Measurements from ENCODE around the gene OIP5.
A peak's percentile ranks its signal among the peaks of the same experiment; 100 is the strongest.
"Not testable (repeated sequence)": the region's sequence is repeated elsewhere in the genome, so short reads cannot be mapped to it uniquely, and the experiment has no call there.

The OIP5 gene

GRCh38 chr15:41292521-41292920 is 39.9 kb downstream of the OIP5 start:
- Histone ChIP-seq H3K36me3 (ENCODE audit: insufficient read depth, low read depth, low read length) (peaks cover 86% of the 10 kb centered on the region), H3K27me3 (ENCODE audit: insufficient read depth, low read length) (no peaks in the 10 kb centered on the region), H3K4me3 (ENCODE audit: low read length) (no peak overlapping the region), H3K9ac (ENCODE audit: low read depth, low read length) (no peak overlapping the region), H3K9me3 (ENCODE audit: insufficient read depth, low read depth, low read length) (no peaks in the 10 kb centered on the region), H3K27ac (ENCODE audit: low read length) (no peak overlapping the region), H3K4me1 (ENCODE audit: insufficient read depth, low read length) (no peaks in the 10 kb centered on the region)

GRCh38 chr15:41291065-41291631 is 41.2 kb downstream of the OIP5 start:
- H3K4me3 ChIP-seq (ENCODE audit: low read length): no peak overlapping the region
- no peaks in the 10 kb centered on the region for H3K4me1 ChIP-seq (ENCODE audit: insufficient read depth, low read length)
- no peak overlapping the region for H3K9ac ChIP-seq (ENCODE audit: low read depth, low read length)
- H3K27me3 ChIP-seq (ENCODE audit: insufficient read depth, low read length): no peaks in the 10 kb centered on the region
- H3K36me3 ChIP-seq (ENCODE audit: insufficient read depth, low read depth, low read length): peaks cover 86% of the 10 kb centered on the region
- no peak overlapping the region for H3K27ac ChIP-seq (ENCODE audit: low read length)
- no peaks in the 10 kb centered on the region for H3K9me3 ChIP-seq (ENCODE audit: insufficient read depth, low read depth, low read length)

- Histone ChIP-seq H3K36me3 (ENCODE audit: insufficient read depth, low read depth, low read length) (peaks cover 87% of the 10 kb centered on the region), H3K4me1 (ENCODE audit: insufficient read depth, low read length) (peaks cover 5% of the 10 kb centered on the region; the same call in 1 of the 2 replicates), H3K9ac (ENCODE audit: low read depth, low read length) (no peak overlapping the region), H3K4me3 (ENCODE audit: low read length) (no peak overlapping the region), H3K27me3 (ENCODE audit: insufficient read depth, low read length) (no peaks in the 10 kb centered on the region), H3K27ac (ENCODE audit: low read length) (no peak overlapping the region), H3K9me3 (ENCODE audit: insufficient read depth, low read depth, low read length) (no peaks in the 10 kb centered on the region)
These were observed 42.4 kb downstream of the OIP5 start for GRCh38 chr15:41289953-41290352.

GRCh38 chr15:41288464-41288863 is 43.9 kb downstream of the OIP5 start:
- Histone ChIP-seq H3K9me3 (ENCODE audit: insufficient read depth, low read depth, low read length) (no peaks in the 10 kb centered on the region), H3K4me1 (ENCODE audit: insufficient read depth, low read length) (peaks cover 5% of the 10 kb centered on the region; the same call in 1 of the 2 replicates), H3K4me3 (ENCODE audit: low read length) (no peak overlapping the region), H3K27ac (ENCODE audit: low read length) (no peak overlapping the region), H3K36me3 (ENCODE audit: insufficient read depth, low read depth, low read length) (peaks cover 76% of the 10 kb centered on the region), H3K27me3 (ENCODE audit: insufficient read depth, low read length) (no peaks in the 10 kb centered on the region), H3K9ac (ENCODE audit: low read depth, low read length) (no peak overlapping the region)

DNA sequence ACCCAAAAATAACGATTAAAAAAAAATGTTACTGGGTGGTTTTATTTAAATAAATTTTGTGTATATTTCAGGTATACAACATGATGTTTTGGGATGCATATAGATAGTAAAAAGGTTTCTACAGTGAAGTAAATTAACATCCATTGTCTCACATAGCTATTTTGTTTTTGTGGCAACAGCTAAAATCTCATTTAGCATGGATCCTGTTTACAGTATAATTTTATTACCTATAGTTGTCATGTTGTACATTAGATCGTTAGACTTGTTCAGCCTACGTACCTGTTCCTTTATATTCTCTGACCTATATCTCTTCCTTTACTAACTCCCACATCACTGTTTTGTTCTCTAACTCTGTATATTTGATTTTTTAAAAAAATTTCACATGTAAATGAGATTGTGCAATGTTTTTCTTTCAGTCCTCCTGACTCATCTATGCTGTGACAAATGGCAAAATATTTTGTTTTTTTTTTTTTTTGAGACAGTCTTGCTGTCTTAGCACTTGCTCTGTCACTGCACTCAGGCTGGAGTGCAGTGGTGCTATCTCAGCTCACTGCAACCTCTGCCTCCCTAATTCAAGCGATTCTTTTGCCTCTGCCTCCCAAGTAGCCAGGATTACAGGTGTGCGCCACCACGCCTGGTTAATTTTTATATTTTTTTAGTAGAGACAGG is 45.6 kb downstream of the OIP5 start:
- H3K9ac ChIP-seq (ENCODE audit: low read depth, low read length): no peak overlapping the region
- H3K4me3 ChIP-seq (ENCODE audit: low read length): no peak overlapping the region
- peaks cover 5% of the 10 kb centered on the region; the same call in 1 of the 2 replicates for H3K4me1 ChIP-seq (ENCODE audit: insufficient read depth, low read length)
- H3K9me3 ChIP-seq (ENCODE audit: insufficient read depth, low read depth, low read length): no peaks in the 10 kb centered on the region
- peaks cover 64% of the 10 kb centered on the region for H3K36me3 ChIP-seq (ENCODE audit: insufficient read depth, low read depth, low read length)
- no peaks in the 10 kb centered on the region for H3K27me3 ChIP-seq (ENCODE audit: insufficient read depth, low read length)
- no peak overlapping the region for H3K27ac ChIP-seq (ENCODE audit: low read length)

- Histone ChIP-seq H3K9ac (ENCODE audit: low read depth, low read length) (peak overlapping the region; percentile 99), H3K4me1 (ENCODE audit: insufficient read depth, low read length) (peaks cover 5% of the 10 kb centered on the region; the same call in 1 of the 2 replicates), H3K27me3 (ENCODE audit: insufficient read depth, low read length) (no peaks in the 10 kb centered on the region), H3K9me3 (ENCODE audit: insufficient read depth, low read depth, low read length) (no peaks in the 10 kb centered on the region), H3K36me3 (ENCODE audit: insufficient read depth, low read depth, low read length) (peaks cover 50% of the 10 kb centered on the region), H3K27ac (ENCODE audit: low read length) (peak overlapping the region; percentile 62), H3K4me3 (ENCODE audit: low read length) (peak overlapping the region; percentile 98)
These were observed 47.1 kb downstream of the OIP5 start for GRCh38 chr15:41285285-41285684.

- H3K36me3 ChIP-seq (ENCODE audit: insufficient read depth, low read depth, low read length): peaks cover 52% of the 10 kb centered on the region
- peak overlapping the region; percentile 98 for H3K4me3 ChIP-seq (ENCODE audit: low read length)
- H3K27me3 ChIP-seq (ENCODE audit: insufficient read depth, low read length): no peaks in the 10 kb centered on the region
- H3K9me3 ChIP-seq (ENCODE audit: insufficient read depth, low read depth, low read length): no peaks in the 10 kb centered on the region
- peak overlapping the region; percentile 99 for H3K9ac ChIP-seq (ENCODE audit: low read depth, low read length)
- peak overlapping the region; percentile 62 for H3K27ac ChIP-seq (ENCODE audit: low read length)
- peaks cover 5% of the 10 kb centered on the region; the same call in 1 of the 2 replicates for H3K4me1 ChIP-seq (ENCODE audit: insufficient read depth, low read length)
These were observed 47.8 kb downstream of the OIP5 start for GRCh38 chr15:41284427-41285177.

DNA sequence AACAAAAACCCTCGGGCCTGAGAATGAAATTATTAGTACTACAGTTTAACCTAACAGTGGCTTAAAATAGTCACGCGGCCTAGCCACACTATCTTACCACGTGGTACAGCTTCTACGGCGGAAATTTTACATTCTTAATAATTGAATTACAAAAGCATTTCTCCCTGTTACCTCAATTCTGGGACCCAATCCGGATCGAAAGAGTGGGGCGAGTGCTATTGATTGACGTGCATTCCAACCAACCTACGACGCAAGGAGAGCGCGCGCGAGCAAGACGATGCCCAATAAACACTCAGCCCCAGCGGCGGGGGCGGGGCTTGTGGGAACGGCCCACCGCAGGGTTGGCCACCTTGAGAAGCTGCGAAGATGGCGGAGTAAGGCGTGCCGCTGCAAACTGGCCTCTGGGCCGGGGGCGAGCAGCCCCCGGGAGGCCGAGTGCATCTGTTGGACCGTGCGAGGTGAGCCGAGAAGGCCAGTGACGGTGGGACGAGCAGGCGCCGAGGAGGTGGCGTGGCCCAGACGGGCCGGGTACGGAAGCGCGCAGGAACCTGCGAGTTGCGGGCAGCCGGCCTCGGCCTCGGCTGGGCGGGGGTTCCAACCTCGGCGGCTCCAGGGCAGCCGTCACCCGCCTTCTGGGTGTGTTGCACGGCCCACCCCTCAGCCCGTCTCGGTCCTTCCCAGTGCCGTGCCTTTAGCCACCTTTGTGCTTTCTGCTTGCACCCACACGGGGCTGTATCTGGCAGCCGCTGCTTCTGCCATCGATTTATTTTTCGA is 48.6 kb downstream of the OIP5 start:
- Histone ChIP-seq H3K27ac (ENCODE audit: low read length) (peak overlapping the region; percentile 62), H3K36me3 (ENCODE audit: insufficient read depth, low read depth, low read length) (peaks cover 53% of the 10 kb centered on the region), H3K27me3 (ENCODE audit: insufficient read depth, low read length) (no peaks in the 10 kb centered on the region), H3K4me3 (ENCODE audit: low read length) (peak overlapping the region; percentile 98), H3K9me3 (ENCODE audit: insufficient read depth, low read depth, low read length) (no peaks in the 10 kb centered on the region), H3K4me1 (ENCODE audit: insufficient read depth, low read length) (peaks cover 5% of the 10 kb centered on the region; the same call in 1 of the 2 replicates), H3K9ac (ENCODE audit: low read depth, low read length) (peak overlapping the region; percentile 99)

DNA sequence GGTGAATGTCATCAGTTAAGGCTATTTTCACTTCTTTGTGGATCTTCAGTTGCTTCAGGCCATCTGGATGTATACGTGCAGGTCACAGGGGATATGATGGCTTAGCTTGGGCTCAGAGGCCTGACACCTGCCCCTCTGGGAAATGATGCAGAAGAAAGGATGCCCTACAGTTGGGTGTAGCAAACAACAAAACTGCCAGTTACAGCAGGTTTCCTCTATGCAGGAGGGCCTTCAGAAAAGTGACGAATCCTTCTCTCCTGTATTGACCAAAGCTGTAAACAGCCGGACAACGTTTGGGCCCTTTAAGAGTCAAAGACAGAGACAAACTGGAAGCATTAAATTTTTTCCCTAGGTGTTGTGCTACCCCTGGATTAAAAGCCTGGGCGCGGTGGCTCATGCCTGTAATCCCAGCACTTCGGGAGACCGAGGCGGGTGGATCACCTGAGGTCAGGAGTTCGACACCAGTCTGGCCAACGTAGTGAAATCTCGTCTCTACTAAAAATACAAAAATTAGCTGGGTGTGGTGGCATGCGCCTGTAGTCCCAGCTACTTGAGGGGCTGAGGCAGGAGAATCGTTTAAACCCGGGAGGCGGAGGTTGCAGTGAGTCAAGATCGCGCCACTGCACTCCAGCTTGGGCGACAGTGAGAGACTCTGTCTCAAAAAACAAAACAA is 49.3 kb downstream of the OIP5 start:
- Histone ChIP-seq H3K27ac (ENCODE audit: low read length) (peak overlapping the region; percentile 62), H3K4me3 (ENCODE audit: low read length) (peak overlapping the region; percentile 98), H3K36me3 (ENCODE audit: insufficient read depth, low read depth, low read length) (peaks cover 50% of the 10 kb centered on the region), H3K9ac (ENCODE audit: low read depth, low read length) (peak overlapping the region; percentile 99)
- not testable (repeated sequence) for H3K27me3 ChIP-seq (ENCODE audit: insufficient read depth, low read length); H3K4me1 ChIP-seq (ENCODE audit: insufficient read depth, low read length); H3K9me3 ChIP-seq (ENCODE audit: insufficient read depth, low read depth, low read length)

DNA sequence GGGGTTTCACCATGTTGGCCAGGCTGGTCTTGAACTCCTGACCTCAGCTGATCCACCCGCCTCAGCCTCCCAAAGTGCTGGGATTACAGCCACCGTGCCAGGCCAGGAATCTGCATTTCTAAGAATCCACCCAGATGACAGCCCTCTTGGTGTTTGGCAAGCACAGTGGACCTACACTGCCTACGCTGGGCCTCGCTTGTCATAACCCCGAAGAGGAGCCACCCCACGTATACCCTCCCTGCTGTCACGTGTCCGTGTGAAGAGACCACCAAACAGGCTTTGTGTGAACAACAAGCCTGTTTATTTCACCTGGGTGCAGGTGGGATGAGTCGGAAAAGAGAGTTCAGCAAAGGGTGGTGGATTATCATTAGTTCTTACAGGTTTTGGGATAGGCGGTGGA is 50.0 kb downstream of the OIP5 start:
- not testable (repeated sequence) for H3K27ac ChIP-seq (ENCODE audit: low read length); H3K9ac ChIP-seq (ENCODE audit: low read depth, low read length); H3K9me3 ChIP-seq (ENCODE audit: insufficient read depth, low read depth, low read length); H3K4me1 ChIP-seq (ENCODE audit: insufficient read depth, low read length); H3K4me3 ChIP-seq (ENCODE audit: low read length); H3K27me3 ChIP-seq (ENCODE audit: insufficient read depth, low read length)
- peaks cover 43% of the 10 kb centered on the region for H3K36me3 ChIP-seq (ENCODE audit: insufficient read depth, low read depth, low read length)

DNA sequence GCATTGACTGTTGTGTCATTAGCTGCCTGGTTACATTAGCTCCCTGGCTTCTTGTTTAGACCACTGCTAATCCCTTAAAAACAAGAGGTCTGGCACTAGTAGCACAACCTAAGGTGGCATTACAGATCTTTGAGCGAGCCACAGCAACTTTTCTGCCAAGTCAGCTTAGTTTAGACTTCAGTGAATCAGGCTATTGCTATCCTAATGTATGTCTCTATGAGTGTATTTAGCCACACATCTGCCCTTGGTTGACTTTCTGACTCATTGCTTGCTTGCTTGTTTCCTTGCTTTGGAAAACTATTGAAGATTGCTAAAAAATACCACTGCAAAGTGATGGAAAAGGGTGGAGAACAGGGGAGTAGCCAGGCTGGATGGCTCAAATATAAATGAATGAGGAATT is 51.2 kb downstream of the OIP5 start:
- H3K4me3 ChIP-seq (ENCODE audit: low read length): no peak overlapping the region
- H3K27ac ChIP-seq (ENCODE audit: low read length): no peak overlapping the region
- no peak overlapping the region for H3K9ac ChIP-seq (ENCODE audit: low read depth, low read length)

More for the DNA sequence above, 51.2 kb downstream of the OIP5 start:
- H3K36me3 ChIP-seq (ENCODE audit: insufficient read depth, low read depth, low read length): peaks cover 40% of the 10 kb centered on the region
- no peaks in the 10 kb centered on the region for H3K9me3 ChIP-seq (ENCODE audit: insufficient read depth, low read depth, low read length)
- peaks cover 5% of the 10 kb centered on the region; the same call in 1 of the 2 replicates for H3K4me1 ChIP-seq (ENCODE audit: insufficient read depth, low read length)
- H3K27me3 ChIP-seq (ENCODE audit: insufficient read depth, low read length): no peaks in the 10 kb centered on the region

Measured in iPS-20b (cell line).